ENCODE results near the gene FHL3. TPM values are rescaled to one million over a fixed set of nuclear protein-coding genes. Genes with fewer than 3 reads are reported as not detected.

Gene FHL3
- total and polyA plus RNA-seq, 9 of the 15 experiments (the other 6 are each of a cell fraction or from before 2014, with no cell fraction given), result 6.1 to 144 (median 34.1) TPM

DNA sequence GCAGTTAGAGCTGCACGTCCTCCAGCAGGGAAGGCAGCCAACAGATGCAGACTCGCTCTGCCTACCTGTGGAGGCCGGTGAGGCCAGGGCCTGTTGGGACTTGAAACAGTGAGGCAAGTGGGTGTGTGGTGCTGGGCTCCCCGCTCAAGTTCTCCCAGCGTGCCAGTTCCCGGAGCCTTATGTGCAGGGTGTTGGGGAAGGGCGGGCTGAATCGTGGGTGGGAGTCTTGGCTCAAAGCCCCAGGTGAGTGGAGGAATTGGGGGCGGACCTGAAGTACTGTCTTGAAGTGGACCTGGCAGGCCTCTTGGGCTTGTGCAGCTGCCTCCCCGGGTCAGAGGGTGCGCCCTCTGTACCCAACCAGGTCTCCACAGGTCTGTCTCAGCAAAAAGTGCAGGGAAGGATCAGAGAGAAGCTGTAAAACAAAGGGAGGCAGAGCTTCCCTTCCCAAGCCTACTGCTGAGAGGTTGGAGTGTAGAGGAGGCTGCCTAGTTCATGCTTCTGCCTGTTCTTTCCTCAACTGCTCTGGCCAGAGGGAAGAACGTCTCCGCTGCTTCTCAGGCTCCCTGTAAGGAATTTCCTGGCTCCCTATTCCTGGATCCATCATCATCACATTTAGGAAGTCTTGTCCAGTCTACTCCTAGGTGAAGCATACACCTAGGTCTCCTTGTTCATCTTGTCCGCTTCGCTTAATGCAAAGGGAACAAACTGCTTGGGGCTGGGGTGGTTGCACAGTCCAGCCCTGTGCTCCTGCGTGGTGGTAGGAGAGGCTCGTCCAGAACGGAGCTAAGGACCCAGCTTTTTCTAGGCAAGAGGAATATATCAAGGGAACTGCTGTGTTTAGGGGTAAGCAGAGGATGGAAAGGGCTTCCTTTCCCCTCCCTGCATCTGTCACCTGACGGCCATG, 22.1 kb upstream of the FHL3 start (continued):
- TF ChIP-seq, protein P1, sequence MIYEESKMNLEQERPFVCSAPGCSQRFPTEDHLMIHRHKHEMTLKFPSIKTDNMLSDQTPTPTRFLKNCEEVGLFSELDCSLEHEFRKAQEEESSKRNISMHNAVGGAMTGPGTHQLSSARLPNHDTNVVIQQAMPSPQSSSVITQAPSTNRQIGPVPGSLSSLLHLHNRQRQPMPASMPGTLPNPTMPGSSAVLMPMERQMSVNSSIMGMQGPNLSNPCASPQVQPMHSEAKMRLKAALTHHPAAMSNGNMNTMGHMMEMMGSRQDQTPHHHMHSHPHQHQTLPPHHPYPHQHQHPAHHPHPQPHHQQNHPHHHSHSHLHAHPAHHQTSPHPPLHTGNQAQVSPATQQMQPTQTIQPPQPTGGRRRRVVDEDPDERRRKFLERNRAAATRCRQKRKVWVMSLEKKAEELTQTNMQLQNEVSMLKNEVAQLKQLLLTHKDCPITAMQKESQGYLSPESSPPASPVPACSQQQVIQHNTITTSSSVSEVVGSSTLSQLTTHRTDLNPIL (CRISPR knock-in tag; IDR thresholded peaks at IDR 0.05), result no peak
- TF ChIP-seq BRD9 (IDR thresholded peaks at IDR 0.05; ENCODE audit: low read depth, partially characterized antibody) (no peak), LCOR (CRISPR knock-in tag; IDR thresholded peaks at IDR 0.05) (no peak), ZNF184 (CRISPR knock-in tag; IDR thresholded peaks at IDR 0.05) (no peak), MYBL2 (IDR thresholded peaks at IDR 0.05; ENCODE audit: low read depth) (no peak), MYBL2 (CRISPR knock-in tag; IDR thresholded peaks at IDR 0.05; ENCODE audit: borderline replicate concordance) (no peak), POLR2AphosphoS5 (IDR thresholded peaks at IDR 0.05; ENCODE audit: control insufficient read depth, insufficient read depth, low read depth, low read length) (0 out of 2 replicates have a peak, but pooled peaks have one; percentile 40), GTF2A2 (tag; IDR thresholded peaks at IDR 0.05) (no peak), NONO (IDR thresholded peaks at IDR 0.05; ENCODE audit: low read depth in 2 of 2, low read length in 1 of 2) (no peak), PHB2 (IDR thresholded peaks at IDR 0.05; ENCODE audit: low read depth) (no peak), ZNF165 (CRISPR knock-in tag; IDR thresholded peaks at IDR 0.05; ENCODE audit: borderline replicate concordance) (no peak), POLR2AphosphoS2 (IDR thresholded peaks at IDR 0.05; ENCODE audit: low read length) (0 out of 2 replicates have a peak, but pooled peaks have one; percentile 53), GABPB1 (CRISPR knock-in tag; IDR thresholded peaks at IDR 0.05) (no peak), SRF (CRISPR knock-in tag; IDR thresholded peaks at IDR 0.05) (no peak), HDAC8 (tag; IDR thresholded peaks at IDR 0.05) (no peak), KLF10 (CRISPR knock-in tag; IDR thresholded peaks at IDR 0.05) (no peak), ZNF121 (CRISPR knock-in tag; conservative IDR thresholded peaks at IDR 0.05) (no peak), POLR2A (conservative IDR thresholded peaks at IDR 0.05) (peak; percentile 28)
- TF ChIP-seq, protein P2, sequence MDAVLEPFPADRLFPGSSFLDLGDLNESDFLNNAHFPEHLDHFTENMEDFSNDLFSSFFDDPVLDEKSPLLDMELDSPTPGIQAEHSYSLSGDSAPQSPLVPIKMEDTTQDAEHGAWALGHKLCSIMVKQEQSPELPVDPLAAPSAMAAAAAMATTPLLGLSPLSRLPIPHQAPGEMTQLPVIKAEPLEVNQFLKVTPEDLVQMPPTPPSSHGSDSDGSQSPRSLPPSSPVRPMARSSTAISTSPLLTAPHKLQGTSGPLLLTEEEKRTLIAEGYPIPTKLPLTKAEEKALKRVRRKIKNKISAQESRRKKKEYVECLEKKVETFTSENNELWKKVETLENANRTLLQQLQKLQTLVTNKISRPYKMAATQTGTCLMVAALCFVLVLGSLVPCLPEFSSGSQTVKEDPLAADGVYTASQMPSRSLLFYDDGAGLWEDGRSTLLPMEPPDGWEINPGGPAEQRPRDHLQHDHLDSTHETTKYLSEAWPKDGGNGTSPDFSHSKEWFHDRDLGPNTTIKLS (IDR thresholded peaks at IDR 0.05; ENCODE audit: borderline replicate concordance, low read depth), result no peak
- TF ChIP-seq, protein P3, sequence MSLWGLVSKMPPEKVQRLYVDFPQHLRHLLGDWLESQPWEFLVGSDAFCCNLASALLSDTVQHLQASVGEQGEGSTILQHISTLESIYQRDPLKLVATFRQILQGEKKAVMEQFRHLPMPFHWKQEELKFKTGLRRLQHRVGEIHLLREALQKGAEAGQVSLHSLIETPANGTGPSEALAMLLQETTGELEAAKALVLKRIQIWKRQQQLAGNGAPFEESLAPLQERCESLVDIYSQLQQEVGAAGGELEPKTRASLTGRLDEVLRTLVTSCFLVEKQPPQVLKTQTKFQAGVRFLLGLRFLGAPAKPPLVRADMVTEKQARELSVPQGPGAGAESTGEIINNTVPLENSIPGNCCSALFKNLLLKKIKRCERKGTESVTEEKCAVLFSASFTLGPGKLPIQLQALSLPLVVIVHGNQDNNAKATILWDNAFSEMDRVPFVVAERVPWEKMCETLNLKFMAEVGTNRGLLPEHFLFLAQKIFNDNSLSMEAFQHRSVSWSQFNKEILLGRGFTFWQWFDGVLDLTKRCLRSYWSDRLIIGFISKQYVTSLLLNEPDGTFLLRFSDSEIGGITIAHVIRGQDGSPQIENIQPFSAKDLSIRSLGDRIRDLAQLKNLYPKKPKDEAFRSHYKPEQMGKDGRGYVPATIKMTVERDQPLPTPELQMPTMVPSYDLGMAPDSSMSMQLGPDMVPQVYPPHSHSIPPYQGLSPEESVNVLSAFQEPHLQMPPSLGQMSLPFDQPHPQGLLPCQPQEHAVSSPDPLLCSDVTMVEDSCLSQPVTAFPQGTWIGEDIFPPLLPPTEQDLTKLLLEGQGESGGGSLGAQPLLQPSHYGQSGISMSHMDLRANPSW (CRISPR knock-in tag; IDR thresholded peaks at IDR 0.05), result no peak
- TF ChIP-seq, protein P4, sequence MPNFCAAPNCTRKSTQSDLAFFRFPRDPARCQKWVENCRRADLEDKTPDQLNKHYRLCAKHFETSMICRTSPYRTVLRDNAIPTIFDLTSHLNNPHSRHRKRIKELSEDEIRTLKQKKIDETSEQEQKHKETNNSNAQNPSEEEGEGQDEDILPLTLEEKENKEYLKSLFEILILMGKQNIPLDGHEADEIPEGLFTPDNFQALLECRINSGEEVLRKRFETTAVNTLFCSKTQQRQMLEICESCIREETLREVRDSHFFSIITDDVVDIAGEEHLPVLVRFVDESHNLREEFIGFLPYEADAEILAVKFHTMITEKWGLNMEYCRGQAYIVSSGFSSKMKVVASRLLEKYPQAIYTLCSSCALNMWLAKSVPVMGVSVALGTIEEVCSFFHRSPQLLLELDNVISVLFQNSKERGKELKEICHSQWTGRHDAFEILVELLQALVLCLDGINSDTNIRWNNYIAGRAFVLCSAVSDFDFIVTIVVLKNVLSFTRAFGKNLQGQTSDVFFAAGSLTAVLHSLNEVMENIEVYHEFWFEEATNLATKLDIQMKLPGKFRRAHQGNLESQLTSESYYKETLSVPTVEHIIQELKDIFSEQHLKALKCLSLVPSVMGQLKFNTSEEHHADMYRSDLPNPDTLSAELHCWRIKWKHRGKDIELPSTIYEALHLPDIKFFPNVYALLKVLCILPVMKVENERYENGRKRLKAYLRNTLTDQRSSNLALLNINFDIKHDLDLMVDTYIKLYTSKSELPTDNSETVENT (CRISPR knock-in tag; IDR thresholded peaks at IDR 0.05), result no peak
